ENCODE data around the gene WFDC12.

DNA sequence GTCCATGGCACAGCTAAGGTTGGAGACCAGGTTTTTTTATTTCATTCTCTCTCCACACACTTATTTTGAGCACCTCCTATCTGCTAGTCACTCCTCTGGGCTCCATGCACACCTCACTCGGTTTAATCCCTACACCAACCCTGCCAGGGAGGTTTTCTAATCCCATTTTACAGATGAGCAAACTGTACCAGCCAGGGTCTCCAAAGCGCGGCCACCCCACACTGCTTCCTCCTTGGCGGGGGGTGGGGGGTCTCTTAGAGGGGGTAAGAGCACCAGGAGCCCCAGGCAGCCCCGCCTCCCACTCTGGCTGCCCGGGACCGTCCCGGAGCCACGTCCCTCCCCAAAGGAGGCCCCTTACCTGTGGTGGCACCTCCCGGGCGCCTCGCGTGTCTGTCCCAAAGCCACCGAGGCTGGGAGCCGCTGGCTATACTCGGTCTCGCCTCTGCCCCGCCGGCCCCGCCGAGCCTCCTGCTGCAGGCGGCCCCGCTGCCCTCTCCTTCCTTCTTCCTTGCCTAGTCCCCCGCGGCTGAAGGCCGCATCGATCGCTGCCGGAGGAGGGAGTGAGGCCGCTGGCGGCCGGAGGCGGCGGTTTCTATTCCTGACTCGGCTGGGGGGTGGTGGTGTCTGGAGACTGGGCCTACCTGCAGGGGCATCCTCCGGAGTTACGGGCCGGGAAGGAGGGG is 23.6 kb downstream of the WFDC12 start, which contains the start of gene KCNS1:
- TF ChIP-seq POLR2AphosphoS5 (IDR thresholded peaks at IDR 0.05; ENCODE audit: low read depth, low read length) (no peak), TAF1 (IDR thresholded peaks at IDR 0.05; ENCODE audit: borderline replicate concordance, insufficient read depth, low read length) (no peak), SIN3A (IDR thresholded peaks at IDR 0.05; ENCODE audit: borderline replicate concordance, insufficient read depth, low read length) (no peak), FOXP2 (optimal IDR thresholded peaks at IDR 0.05; ENCODE audit: borderline replicate concordance, extremely low read depth, extremely low read length, insufficient read depth) (no peak)
- TF ChIP-seq, protein P1, sequence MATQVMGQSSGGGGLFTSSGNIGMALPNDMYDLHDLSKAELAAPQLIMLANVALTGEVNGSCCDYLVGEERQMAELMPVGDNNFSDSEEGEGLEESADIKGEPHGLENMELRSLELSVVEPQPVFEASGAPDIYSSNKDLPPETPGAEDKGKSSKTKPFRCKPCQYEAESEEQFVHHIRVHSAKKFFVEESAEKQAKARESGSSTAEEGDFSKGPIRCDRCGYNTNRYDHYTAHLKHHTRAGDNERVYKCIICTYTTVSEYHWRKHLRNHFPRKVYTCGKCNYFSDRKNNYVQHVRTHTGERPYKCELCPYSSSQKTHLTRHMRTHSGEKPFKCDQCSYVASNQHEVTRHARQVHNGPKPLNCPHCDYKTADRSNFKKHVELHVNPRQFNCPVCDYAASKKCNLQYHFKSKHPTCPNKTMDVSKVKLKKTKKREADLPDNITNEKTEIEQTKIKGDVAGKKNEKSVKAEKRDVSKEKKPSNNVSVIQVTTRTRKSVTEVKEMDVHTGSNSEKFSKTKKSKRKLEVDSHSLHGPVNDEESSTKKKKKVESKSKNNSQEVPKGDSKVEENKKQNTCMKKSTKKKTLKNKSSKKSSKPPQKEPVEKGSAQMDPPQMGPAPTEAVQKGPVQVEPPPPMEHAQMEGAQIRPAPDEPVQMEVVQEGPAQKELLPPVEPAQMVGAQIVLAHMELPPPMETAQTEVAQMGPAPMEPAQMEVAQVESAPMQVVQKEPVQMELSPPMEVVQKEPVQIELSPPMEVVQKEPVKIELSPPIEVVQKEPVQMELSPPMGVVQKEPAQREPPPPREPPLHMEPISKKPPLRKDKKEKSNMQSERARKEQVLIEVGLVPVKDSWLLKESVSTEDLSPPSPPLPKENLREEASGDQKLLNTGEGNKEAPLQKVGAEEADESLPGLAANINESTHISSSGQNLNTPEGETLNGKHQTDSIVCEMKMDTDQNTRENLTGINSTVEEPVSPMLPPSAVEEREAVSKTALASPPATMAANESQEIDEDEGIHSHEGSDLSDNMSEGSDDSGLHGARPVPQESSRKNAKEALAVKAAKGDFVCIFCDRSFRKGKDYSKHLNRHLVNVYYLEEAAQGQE (IDR thresholded peaks at IDR 0.05; ENCODE audit: insufficient read depth in 1 of 2, low read depth in 2 of 2, low read length in 2 of 2): no peak
